IMR-90 (cell line): ENCODE measurements around the gene MGLL.

ENCODE experiments used
- CEBPB ChIP-seq: IDR thresholded peaks from 2 replicates; pipeline ENCODE4 v1.6.1; 2012; ENCODE audit warnings: low read depth, low read length, improper control_type of control experiment
- CTCF ChIP-seq: conservative IDR thresholded peaks from 2 replicates; pipeline ENCODE4 v1.5.1; 2012; ENCODE audit warnings: mild to moderate bottlenecking, low read depth, low read length, improper control_type of control experiment
- ELK1 ChIP-seq: fragments of 150-350 bp; IDR thresholded peaks from 2 replicates; pipeline ENCODE4 v1.6.1; 2016; ENCODE audit warnings: low read depth, mild to moderate bottlenecking, low read length, moderate library complexity, borderline replicate concordance
- FOS ChIP-seq: fragments of 150-350 bp; IDR thresholded peaks from 2 replicates; pipeline ENCODE4 v1.6.1; 2016; ENCODE audit warnings: low read depth, low read length
- MXI1 ChIP-seq: IDR thresholded peaks from 2 replicates; pipeline ENCODE4 v1.6.1; 2012; ENCODE audit warnings: low read depth, mild to moderate bottlenecking, low read length, moderate library complexity, borderline replicate concordance
- POLR2A ChIP-seq: IDR thresholded peaks from 2 replicates; pipeline ENCODE4 v1.6.1; 2012; ENCODE audit warnings: mild to moderate bottlenecking, low read depth, low read length
- RAD21 ChIP-seq: IDR thresholded peaks from 2 replicates; pipeline ENCODE4 v1.6.1; 2012; ENCODE audit warnings: low read length, improper control_type of control experiment
- RFX5 ChIP-seq: IDR thresholded peaks from 2 replicates; pipeline ENCODE4 v1.8.0; 2012; ENCODE audit warnings: low read depth, mild to moderate bottlenecking, low read length, moderate library complexity
- USF2 ChIP-seq: fragments of 150-350 bp; IDR thresholded peaks from 2 replicates; pipeline ENCODE4 v1.6.1; 2017; ENCODE audit warnings: mild to moderate bottlenecking, antibody characterized with exemption, low read length, low read depth

- no peak for TF ChIP-seq CTCF
- no peak for TF ChIP-seq POLR2A
- no peak for TF ChIP-seq MXI1
- TF ChIP-seq RFX5, result no peak
- TF ChIP-seq ELK1, result no peak
- TF ChIP-seq FOS, result no peak
- TF ChIP-seq CEBPB, result no peak
- no peak for TF ChIP-seq RAD21
- no peak for TF ChIP-seq USF2
Measured at GRCh38 chr3:127654374-127654773, 167.9 kb downstream of the MGLL start.
